Daoy (cell line): ENCODE results near the gene ZNF160. TPM values are rescaled to one million over a fixed set of nuclear protein-coding genes. Genes with fewer than 3 reads are reported as not detected.

Experiments used
- total RNA-seq: library from RNA; depleted of rRNA; stranded (reverse); fragments of >200 nt; shearing (Covaris generic); gene quantifications from 2 replicates; pipeline ENCODE4 v1.2.3, GENCODE V29; 2014; rRNA removed

ZNF160 gene
- total RNA-seq, 1 experiment from 2014 or later = 12.9 TPM

Other genes starting within 250 kb of the ZNF160 start
- 22.6 and 24.5 TPM in 2 replicates for gene ZNF468, start 245.8 kb downstream of the ZNF160 start, total RNA-seq
- 7.6 and 10.5 TPM in 2 replicates for gene ZNF320, start 205.8 kb downstream of the ZNF160 start, total RNA-seq
- gene ZNF888, start 180.0 kb downstream of the ZNF160 start, total RNA-seq = 3.0 TPM in 2 replicates
- 6.3 and 15.1 TPM in 2 replicates for gene ZNF816, start 140.5 kb downstream of the ZNF160 start, total RNA-seq
- not detected in 2 replicates for gene ERVV-1, start 89.5 kb downstream of the ZNF160 start, total RNA-seq
- gene ERVV-2, start 58.7 kb downstream of the ZNF160 start, total RNA-seq = not detected in 2 replicates
- 8.7 and 11.5 TPM in 2 replicates for gene ZNF415, start 29.5 kb upstream of the ZNF160 start, total RNA-seq
- 7.1 and 10.5 TPM in 2 replicates for gene ZNF347, start 55.6 kb upstream of the ZNF160 start, total RNA-seq
- 3.4 and 3.7 TPM in 2 replicates for gene ZNF665, start 89.9 kb upstream of the ZNF160 start, total RNA-seq
- gene ZNF677, start 151.5 kb upstream of the ZNF160 start, total RNA-seq = 16.5 and 19.4 TPM in 2 replicates
- gene VN1R2, start 154.9 kb upstream of the ZNF160 start, total RNA-seq = not detected in 2 replicates
- gene VN1R4, start 164.3 kb upstream of the ZNF160 start, total RNA-seq = not detected in 2 replicates
- gene ZNF845, start 230.3 kb upstream of the ZNF160 start, total RNA-seq = 10.0 and 11.0 TPM in 2 replicates